ENCODE measurements around the gene CLDN10.
A peak's percentile ranks its signal among the peaks of the same experiment; 100 is the strongest.
"Not testable (repeated sequence)": the region's sequence is repeated elsewhere in the genome, so short reads cannot be mapped to it uniquely, and the experiment has no call there.

Gene CLDN10

GRCh38 chr13:95552539-95553441, at the start of gene CLDN10:
CLDN10 (plus strand) TSS chr13:95552720; CDS start chr13:95552754, 34 bp downstream.
- peaks cover 26% of the 10 kb centered on the region for H3K27me3 ChIP-seq (ENCODE audit: low read depth, low read length)
- H3K4me1 ChIP-seq (ENCODE audit: control insufficient read depth in 1 of 2, insufficient read depth in 2 of 2, low read length in 2 of 2): peaks cover 0 to 9% of the 10 kb centered on the region in 2 donors
- H3K36me3 ChIP-seq (ENCODE audit: control insufficient read depth in 1 of 2, insufficient read depth in 2 of 2, low read length in 2 of 2): no peaks in the 10 kb centered on the region
- H3K4me3 ChIP-seq (ENCODE audit: low read depth in 1 of 2, low read length in 2 of 2): peak within 1 kb of the TSS; percentile 16 to 29
- no peak within 1 kb of the TSS for H3K27ac ChIP-seq (ENCODE audit: low read length)
- no peaks in the 10 kb centered on the region for H3K9me3 ChIP-seq (ENCODE audit: control insufficient read depth in 1 of 2, low read length in 2 of 2)

- H3K4me3 ChIP-seq (ENCODE audit: low read depth in 1 of 2, low read length in 2 of 2): no peak overlapping the region
- H3K36me3 ChIP-seq (ENCODE audit: control insufficient read depth in 1 of 2, insufficient read depth in 2 of 2, low read length in 2 of 2): no peaks in the 10 kb centered on the region
- H3K4me1 ChIP-seq (ENCODE audit: control insufficient read depth in 1 of 2, insufficient read depth in 2 of 2, low read length in 2 of 2): no peaks in the 10 kb centered on the region
- no peaks in the 10 kb centered on the region for H3K27me3 ChIP-seq (ENCODE audit: low read depth, low read length)
- H3K27ac ChIP-seq (ENCODE audit: low read length): no peak overlapping the region
- peaks cover 6 to 7% of the 10 kb centered on the region in 2 donors for H3K9me3 ChIP-seq (ENCODE audit: control insufficient read depth in 1 of 2, low read length in 2 of 2)
These were observed 48.9 kb upstream of the CLDN10 start for GRCh38 chr13:95503662-95504061.

GRCh38 chr13:95505265-95505664, 47.3 kb upstream of the CLDN10 start:
- Histone ChIP-seq H3K27ac (ENCODE audit: low read length) (no peak overlapping the region), H3K4me3 (ENCODE audit: low read depth in 1 of 2, low read length in 2 of 2) (no peak overlapping the region), H3K4me1 (ENCODE audit: control insufficient read depth in 1 of 2, insufficient read depth in 2 of 2, low read length in 2 of 2) (no peaks in the 10 kb centered on the region), H3K36me3 (ENCODE audit: control insufficient read depth in 1 of 2, insufficient read depth in 2 of 2, low read length in 2 of 2) (no peaks in the 10 kb centered on the region), H3K27me3 (ENCODE audit: low read depth, low read length) (no peaks in the 10 kb centered on the region), H3K9me3 (ENCODE audit: control insufficient read depth in 1 of 2, low read length in 2 of 2) (peaks cover 6 to 7% of the 10 kb centered on the region in 2 donors)

GRCh38 chr13:95505986-95506385, 46.5 kb upstream of the CLDN10 start:
- Histone ChIP-seq H3K9me3 (ENCODE audit: control insufficient read depth in 1 of 2, low read length in 2 of 2) (peaks cover 6 to 7% of the 10 kb centered on the region in 2 donors), H3K4me3 (ENCODE audit: low read depth in 1 of 2, low read length in 2 of 2) (no peak overlapping the region), H3K27me3 (ENCODE audit: low read depth, low read length) (no peaks in the 10 kb centered on the region)

GRCh38 chr13:95507991-95508390, 44.5 kb upstream of the CLDN10 start:
- Histone ChIP-seq H3K4me3 (ENCODE audit: low read depth in 1 of 2, low read length in 2 of 2) (no peak overlapping the region), H3K36me3 (ENCODE audit: control insufficient read depth in 1 of 2, insufficient read depth in 2 of 2, low read length in 2 of 2) (no peaks in the 10 kb centered on the region), H3K27ac (ENCODE audit: low read length) (no peak overlapping the region), H3K4me1 (ENCODE audit: control insufficient read depth in 1 of 2, insufficient read depth in 2 of 2, low read length in 2 of 2) (no peaks in the 10 kb centered on the region), H3K9me3 (ENCODE audit: control insufficient read depth in 1 of 2, low read length in 2 of 2) (no peaks in the 10 kb centered on the region), H3K27me3 (ENCODE audit: low read depth, low read length) (no peaks in the 10 kb centered on the region)

More at GRCh38 chr13:95505986-95506385, 46.5 kb upstream of the CLDN10 start:
- no peaks in the 10 kb centered on the region for H3K36me3 ChIP-seq (ENCODE audit: control insufficient read depth in 1 of 2, insufficient read depth in 2 of 2, low read length in 2 of 2)
- H3K27ac ChIP-seq (ENCODE audit: low read length): no peak overlapping the region
- no peaks in the 10 kb centered on the region for H3K4me1 ChIP-seq (ENCODE audit: control insufficient read depth in 1 of 2, insufficient read depth in 2 of 2, low read length in 2 of 2)

- H3K36me3 ChIP-seq (ENCODE audit: control insufficient read depth in 1 of 2, insufficient read depth in 2 of 2, low read length in 2 of 2): no peaks in the 10 kb centered on the region
- no peaks in the 10 kb centered on the region for H3K27me3 ChIP-seq (ENCODE audit: low read depth, low read length)
- H3K4me3 ChIP-seq (ENCODE audit: low read depth in 1 of 2, low read length in 2 of 2): no peak overlapping the region
- no peaks in the 10 kb centered on the region for H3K4me1 ChIP-seq (ENCODE audit: control insufficient read depth in 1 of 2, insufficient read depth in 2 of 2, low read length in 2 of 2)
- no peaks in the 10 kb centered on the region for H3K9me3 ChIP-seq (ENCODE audit: control insufficient read depth in 1 of 2, low read length in 2 of 2)
- no peak overlapping the region for H3K27ac ChIP-seq (ENCODE audit: low read length)
These were observed 43.5 kb upstream of the CLDN10 start for GRCh38 chr13:95508996-95509395.

- Histone ChIP-seq H3K27me3 (ENCODE audit: low read depth, low read length) (no peaks in the 10 kb centered on the region), H3K36me3 (ENCODE audit: control insufficient read depth in 1 of 2, insufficient read depth in 2 of 2, low read length in 2 of 2) (no peaks in the 10 kb centered on the region), H3K9me3 (ENCODE audit: control insufficient read depth in 1 of 2, low read length in 2 of 2) (no peaks in the 10 kb centered on the region), H3K4me3 (ENCODE audit: low read depth in 1 of 2, low read length in 2 of 2) (no peak overlapping the region), H3K4me1 (ENCODE audit: control insufficient read depth in 1 of 2, insufficient read depth in 2 of 2, low read length in 2 of 2) (no peaks in the 10 kb centered on the region), H3K27ac (ENCODE audit: low read length) (no peak overlapping the region)
These were observed 42.8 kb upstream of the CLDN10 start for GRCh38 chr13:95509521-95510310.

- Histone ChIP-seq H3K4me3 (ENCODE audit: low read depth in 1 of 2, low read length in 2 of 2) (no peak overlapping the region), H3K27me3 (ENCODE audit: low read depth, low read length) (no peaks in the 10 kb centered on the region), H3K36me3 (ENCODE audit: control insufficient read depth in 1 of 2, insufficient read depth in 2 of 2, low read length in 2 of 2) (no peaks in the 10 kb centered on the region), H3K27ac (ENCODE audit: low read length) (no peak overlapping the region), H3K4me1 (ENCODE audit: control insufficient read depth in 1 of 2, insufficient read depth in 2 of 2, low read length in 2 of 2) (no peaks in the 10 kb centered on the region), H3K9me3 (ENCODE audit: control insufficient read depth in 1 of 2, low read length in 2 of 2) (no peaks in the 10 kb centered on the region)
These were observed 41.6 kb upstream of the CLDN10 start for GRCh38 chr13:95510950-95511349.

- Histone ChIP-seq H3K9me3 (ENCODE audit: control insufficient read depth in 1 of 2, low read length in 2 of 2) (no peaks in the 10 kb centered on the region), H3K27me3 (ENCODE audit: low read depth, low read length) (no peaks in the 10 kb centered on the region), H3K4me3 (ENCODE audit: low read depth in 1 of 2, low read length in 2 of 2) (no peak overlapping the region), H3K4me1 (ENCODE audit: control insufficient read depth in 1 of 2, insufficient read depth in 2 of 2, low read length in 2 of 2) (no peaks in the 10 kb centered on the region), H3K27ac (ENCODE audit: low read length) (no peak overlapping the region), H3K36me3 (ENCODE audit: control insufficient read depth in 1 of 2, insufficient read depth in 2 of 2, low read length in 2 of 2) (no peaks in the 10 kb centered on the region)
These were observed 40.1 kb upstream of the CLDN10 start for GRCh38 chr13:95512424-95512823.

- Histone ChIP-seq H3K27me3 (ENCODE audit: low read depth, low read length) (no peaks in the 10 kb centered on the region), H3K4me1 (ENCODE audit: control insufficient read depth in 1 of 2, insufficient read depth in 2 of 2, low read length in 2 of 2) (no peaks in the 10 kb centered on the region), H3K27ac (ENCODE audit: low read length) (no peak overlapping the region), H3K4me3 (ENCODE audit: low read depth in 1 of 2, low read length in 2 of 2) (no peak overlapping the region), H3K9me3 (ENCODE audit: control insufficient read depth in 1 of 2, low read length in 2 of 2) (no peaks in the 10 kb centered on the region), H3K36me3 (ENCODE audit: control insufficient read depth in 1 of 2, insufficient read depth in 2 of 2, low read length in 2 of 2) (no peaks in the 10 kb centered on the region)
These were observed 39.6 kb upstream of the CLDN10 start for GRCh38 chr13:95512957-95513356.

GRCh38 chr13:95515606-95516005, 36.9 kb upstream of the CLDN10 start:
- H3K27ac ChIP-seq (ENCODE audit: low read length); H3K27me3 ChIP-seq (ENCODE audit: low read depth, low read length); H3K36me3 ChIP-seq (ENCODE audit: control insufficient read depth in 1 of 2, insufficient read depth in 2 of 2, low read length in 2 of 2); H3K9me3 ChIP-seq (ENCODE audit: control insufficient read depth in 1 of 2, low read length in 2 of 2); H3K4me1 ChIP-seq (ENCODE audit: control insufficient read depth in 1 of 2, insufficient read depth in 2 of 2, low read length in 2 of 2); H3K4me3 ChIP-seq (ENCODE audit: low read depth in 1 of 2, low read length in 2 of 2): not testable (repeated sequence)
